Measurements from ENCODE around the gene CARD6. TPM values are rescaled to one million over a fixed set of nuclear protein-coding genes. Genes with fewer than 3 reads are reported as not detected.
"Not testable (repeated sequence)": the region's sequence is repeated elsewhere in the genome, so short reads cannot be mapped to it uniquely, and the experiment has no call there.

CARD6 gene
- total RNA-seq, 4 donors from 2014 or later: 2.2 to 5.4 (median 3.6) TPM

DNA sequence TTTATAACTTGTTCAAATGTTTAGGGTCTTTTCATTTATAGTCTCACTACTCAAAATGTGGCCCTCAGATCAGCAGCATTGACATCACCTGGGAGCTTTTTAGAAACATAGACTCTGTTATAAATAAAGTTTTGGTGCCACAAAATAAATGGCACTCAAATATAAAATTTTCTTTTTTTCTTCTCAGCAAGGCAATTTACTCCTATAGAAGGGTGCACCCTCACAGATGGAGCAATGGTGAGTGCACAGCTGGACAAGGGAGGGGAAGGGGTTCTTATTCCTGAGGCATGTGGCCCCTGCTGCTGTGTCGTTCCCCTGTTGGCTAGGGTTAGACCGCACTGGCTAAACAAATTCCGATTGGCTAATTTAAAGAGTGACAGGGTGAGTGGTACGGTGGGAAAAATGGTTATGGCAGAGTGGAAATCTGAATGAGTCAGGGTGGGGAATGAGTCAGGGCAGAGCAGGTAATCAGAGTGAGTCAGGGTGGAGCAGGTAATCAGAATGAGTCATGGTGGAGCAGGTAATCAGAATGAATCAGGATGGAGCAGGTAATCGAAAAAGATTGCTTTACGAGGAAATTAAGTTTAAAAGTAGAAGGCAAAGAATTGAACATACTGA lies 36.3 kb downstream of the CARD6 start:
- TF ChIP-seq POLR2A (IDR thresholded peaks at IDR 0.05): no peak
- TF ChIP-seq, protein P1, sequence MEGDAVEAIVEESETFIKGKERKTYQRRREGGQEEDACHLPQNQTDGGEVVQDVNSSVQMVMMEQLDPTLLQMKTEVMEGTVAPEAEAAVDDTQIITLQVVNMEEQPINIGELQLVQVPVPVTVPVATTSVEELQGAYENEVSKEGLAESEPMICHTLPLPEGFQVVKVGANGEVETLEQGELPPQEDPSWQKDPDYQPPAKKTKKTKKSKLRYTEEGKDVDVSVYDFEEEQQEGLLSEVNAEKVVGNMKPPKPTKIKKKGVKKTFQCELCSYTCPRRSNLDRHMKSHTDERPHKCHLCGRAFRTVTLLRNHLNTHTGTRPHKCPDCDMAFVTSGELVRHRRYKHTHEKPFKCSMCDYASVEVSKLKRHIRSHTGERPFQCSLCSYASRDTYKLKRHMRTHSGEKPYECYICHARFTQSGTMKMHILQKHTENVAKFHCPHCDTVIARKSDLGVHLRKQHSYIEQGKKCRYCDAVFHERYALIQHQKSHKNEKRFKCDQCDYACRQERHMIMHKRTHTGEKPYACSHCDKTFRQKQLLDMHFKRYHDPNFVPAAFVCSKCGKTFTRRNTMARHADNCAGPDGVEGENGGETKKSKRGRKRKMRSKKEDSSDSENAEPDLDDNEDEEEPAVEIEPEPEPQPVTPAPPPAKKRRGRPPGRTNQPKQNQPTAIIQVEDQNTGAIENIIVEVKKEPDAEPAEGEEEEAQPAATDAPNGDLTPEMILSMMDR (IDR thresholded peaks at IDR 0.05): no peak
- H3K4me3 ChIP-seq (ENCODE audit: low read depth, poor library complexity, severe bottlenecking): no peak overlapping the region
- DNase-seq (ENCODE audit: low spot score in 2 of 2): no peak
- 69 to 80% methylated on average over 6 of the region's 6 CpGs for whole genome bisulfite sequencing, 2 donors
- intact Hi-C loops (cut with DNase I; ENCODE audit: low total_unique reads): no loop called here

DNA sequence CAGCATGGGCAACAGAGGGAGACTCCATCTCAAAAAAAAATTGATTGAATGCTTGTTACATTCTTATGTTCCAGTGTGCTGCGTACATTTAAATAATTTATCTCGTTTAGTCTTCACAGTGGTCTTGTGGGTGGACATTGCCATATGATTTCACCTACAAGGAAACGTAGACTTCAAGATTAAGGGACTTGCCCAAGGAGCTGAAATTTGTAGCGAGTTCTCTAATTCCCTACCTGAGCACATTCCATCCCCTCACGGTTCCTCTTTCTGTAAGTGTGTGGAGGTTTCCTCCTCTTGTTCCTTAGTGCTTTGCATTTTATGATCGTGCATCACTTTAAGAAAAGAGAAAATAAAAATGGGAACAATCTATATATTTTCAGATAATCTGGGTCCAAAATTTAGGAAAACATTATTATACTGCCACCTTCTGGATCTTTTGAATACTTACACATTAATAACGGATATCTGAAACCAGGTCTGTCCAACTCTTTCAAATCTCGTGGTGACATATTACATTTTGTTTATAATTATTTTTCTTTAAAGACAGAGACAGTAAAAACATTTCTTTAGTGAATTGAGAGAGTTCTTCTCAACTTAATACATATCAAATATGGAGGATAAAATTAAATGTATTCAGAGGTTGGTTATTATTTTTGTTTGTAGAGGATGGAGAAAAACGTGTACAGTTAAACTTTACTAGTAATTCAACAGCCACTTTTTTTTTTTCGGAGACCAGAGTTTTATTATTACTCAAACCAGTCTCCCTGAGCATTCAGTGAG lies 38.2 kb downstream of the CARD6 start:
- TF ChIP-seq, protein P1 (IDR thresholded peaks at IDR 0.05): no peak
- no peak for TF ChIP-seq POLR2A (IDR thresholded peaks at IDR 0.05)
- DNase-seq (ENCODE audit: low spot score in 2 of 2): no peak
- 34 to 35% methylated on average over 10 of the region's 10 CpGs for WGBS, 2 donors
- H3K4me3 ChIP-seq (ENCODE audit: low read depth, poor library complexity, severe bottlenecking): no peak overlapping the region
- intact Hi-C loops (cut with DNase I; ENCODE audit: low total_unique reads): no loop called here

DNA sequence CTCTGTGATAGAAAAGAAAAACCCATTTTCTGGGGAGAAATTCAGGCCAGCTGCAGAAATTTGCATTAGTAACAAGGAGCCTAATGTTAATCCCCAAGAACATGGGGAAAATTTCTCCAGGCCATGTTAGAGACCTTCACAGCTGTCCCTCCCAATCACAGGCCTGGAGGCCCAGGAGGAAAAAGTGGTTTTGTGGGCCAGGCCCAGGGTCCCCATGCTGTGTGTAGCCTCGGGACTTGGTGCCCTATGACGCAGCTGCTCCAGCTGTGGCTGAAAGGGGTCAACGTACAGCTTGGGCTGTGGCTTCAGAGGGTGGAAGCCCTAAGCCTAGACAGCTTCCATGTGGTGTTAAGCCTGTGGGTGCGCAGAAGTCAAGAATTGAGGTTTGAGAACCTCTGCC lies 41.1 kb downstream of the CARD6 start:
- no peak for DNase-seq (ENCODE audit: low spot score in 2 of 2)
- H3K4me3 ChIP-seq (ENCODE audit: low read depth, poor library complexity, severe bottlenecking): no peak overlapping the region
- no peak for TF ChIP-seq POLR2A (IDR thresholded peaks at IDR 0.05)
- TF ChIP-seq, protein P1 (IDR thresholded peaks at IDR 0.05): no peak
- intact Hi-C loops (cut with DNase I; ENCODE audit: low total_unique reads): no loop called here
- WGBS, 2 donors: 83 to 89% methylated on average over 4 of the region's 4 CpGs

DNA sequence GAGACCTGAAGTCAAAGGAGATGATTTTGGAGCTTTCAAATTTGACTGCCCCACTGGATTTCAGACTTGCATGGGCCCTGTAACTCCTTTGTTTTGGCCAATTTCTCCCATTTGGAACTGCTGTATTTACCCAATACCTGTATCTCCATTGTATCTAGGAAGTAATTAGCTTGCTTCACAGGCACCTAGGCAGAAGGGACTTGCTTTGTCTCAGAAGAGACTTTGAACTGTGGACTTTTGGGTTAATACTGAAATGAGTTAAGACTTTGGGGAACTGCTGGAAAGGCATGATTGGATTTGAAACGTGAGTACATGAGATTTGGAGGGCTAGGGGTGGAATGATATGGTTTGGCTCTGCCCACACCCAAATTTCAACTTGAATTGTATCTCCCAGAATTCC lies 41.9 kb downstream of the CARD6 start:
- intact Hi-C loops (cut with DNase I; ENCODE audit: low total_unique reads); DNase-seq (ENCODE audit: low spot score in 2 of 2); H3K4me3 ChIP-seq (ENCODE audit: low read depth, poor library complexity, severe bottlenecking): not testable (repeated sequence)
- WGBS, 2 donors: 42 to 49% methylated on average over 1 of the region's 1 CpG

DNA sequence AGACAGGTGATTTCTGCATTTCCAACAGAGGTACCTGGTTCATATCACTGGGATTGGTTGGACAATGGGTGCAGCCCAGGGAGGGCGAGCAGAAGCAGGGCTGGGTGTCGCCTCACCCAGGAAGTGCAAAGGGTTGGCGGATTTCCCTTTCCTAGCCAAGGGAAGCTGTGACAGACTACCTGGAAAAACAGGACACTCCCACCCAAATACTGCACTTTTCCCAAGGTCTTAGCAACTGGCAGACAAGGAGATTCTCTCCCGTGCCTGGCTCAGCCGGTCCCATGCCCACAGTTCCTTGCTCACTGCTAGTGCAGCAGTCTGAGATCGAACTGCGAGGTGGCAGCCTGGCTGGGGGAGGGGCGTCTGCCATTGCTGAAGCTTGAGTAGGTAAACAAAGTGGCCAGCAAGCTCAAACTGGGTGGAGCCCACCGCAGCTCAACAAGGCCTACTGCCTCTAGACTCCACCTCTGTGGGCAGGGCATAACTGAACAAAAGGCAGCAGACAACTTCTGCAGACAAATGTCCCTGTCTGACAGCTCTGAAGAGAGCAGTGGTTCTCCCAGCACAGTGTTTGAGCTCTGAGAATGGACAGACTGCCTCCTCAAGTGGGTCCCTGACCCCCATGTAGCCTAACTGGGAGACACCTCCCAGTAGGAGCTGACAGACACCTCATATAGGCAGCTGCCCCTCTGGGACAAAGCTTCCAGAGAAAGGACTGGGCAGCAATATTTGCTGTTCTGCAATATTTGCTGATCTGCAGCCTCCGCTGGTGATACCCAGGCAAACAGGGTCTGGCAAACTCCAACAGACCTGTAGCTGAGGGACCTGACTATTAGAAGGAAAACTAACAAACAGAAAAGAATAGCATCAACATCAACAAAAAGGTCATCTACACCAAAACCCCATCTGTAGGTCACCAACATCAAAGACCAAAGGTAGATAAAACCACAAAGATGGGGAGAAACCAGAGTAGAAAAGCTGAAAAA lies 54.6 kb downstream of the CARD6 start:
- 78 to 80% methylated on average over 10 of the region's 10 CpGs for whole genome bisulfite sequencing, 2 donors
- DNase-seq (ENCODE audit: low spot score in 2 of 2); H3K4me3 ChIP-seq (ENCODE audit: low read depth, poor library complexity, severe bottlenecking); intact Hi-C loops (cut with DNase I; ENCODE audit: low total_unique reads): not testable (repeated sequence)

DNA sequence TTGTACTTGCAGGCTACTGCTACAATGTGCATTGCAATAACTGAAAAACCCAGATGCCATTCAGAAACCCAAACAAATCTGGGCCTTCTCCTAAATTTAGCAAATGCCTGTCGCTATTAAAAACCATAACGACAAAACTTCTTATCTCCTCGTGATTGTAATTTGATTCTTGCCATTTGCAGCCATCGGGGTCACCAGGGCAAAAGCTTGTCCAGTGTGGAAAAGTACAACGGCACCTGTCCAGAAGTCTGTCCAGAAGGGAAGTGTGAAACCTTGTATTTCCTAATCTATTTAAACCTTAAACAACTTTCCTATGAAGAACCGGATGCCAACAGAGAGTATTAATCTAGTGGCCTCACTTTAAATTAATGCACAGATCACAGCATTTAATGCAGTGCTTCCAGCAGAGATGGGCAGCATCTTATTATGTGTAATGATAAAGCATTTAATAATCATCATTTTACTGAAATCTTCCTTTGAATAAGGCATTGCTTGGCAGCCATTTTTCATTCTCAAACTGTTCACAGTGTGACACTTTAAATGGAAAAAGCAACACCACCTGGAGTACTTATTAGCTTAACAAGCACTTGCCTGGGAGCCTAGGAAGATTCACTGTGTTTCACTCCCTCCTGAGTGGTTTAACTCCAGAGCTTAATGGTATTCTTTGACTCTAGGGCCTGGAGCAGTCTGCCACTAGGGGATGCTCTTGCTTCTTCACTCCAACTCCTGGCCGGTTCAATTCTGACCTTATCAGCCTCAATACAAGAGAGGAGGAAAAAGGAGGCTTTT lies 63.2 kb downstream of the CARD6 start:
- intact Hi-C loops (cut with DNase I; ENCODE audit: low total_unique reads): no loop called here
- peak in 1 of 2 donors; percentile 43 for DNase-seq (ENCODE audit: low spot score in 2 of 2)
- TF ChIP-seq, protein P1 (IDR thresholded peaks at IDR 0.05): peak in 1 of 3 donors; percentile 33
- TF ChIP-seq POLR2A (IDR thresholded peaks at IDR 0.05): no peak
- 59 to 69% methylated on average over 7 of the region's 7 CpGs for WGBS, 2 donors
- H3K4me3 ChIP-seq (ENCODE audit: low read depth, poor library complexity, severe bottlenecking): no peak overlapping the region
